Vagina (tissue), 2 donors: ENCODE data around the gene ERO1B.

ENCODE experiments used
- CTCF ChIP-seq, 3 experiments: fragments of 450-650 bp in 2 of 3; fragments of 200-600 bp in 1 of 3; sonication (generic) in 1 of 3; IDR thresholded peaks; one replicate each; pipeline ENCODE4 v1.5.1; 2017 to 2019; ENCODE audit warnings: antibody characterized with exemption in 3 of 3, mild to moderate bottlenecking in 2 of 3, moderate library complexity in 2 of 3
- POLR2A ChIP-seq, 2 donors: fragments of 450-650 bp; IDR thresholded peaks; one replicate each; pipeline ENCODE4 v1.6.1; 2017; ENCODE audit warnings: antibody characterized with exemption in 2 of 2, mild to moderate bottlenecking in 2 of 2, moderate library complexity in 2 of 2
- POLR2AphosphoS5 ChIP-seq, 2 donors: sonication (generic); formaldehyde crosslinking; IDR thresholded peaks; one replicate each; pipeline ENCODE4 v1.9.0; 2017; ENCODE audit warnings: antibody characterized with exemption in 2 of 2, mild to moderate bottlenecking in 2 of 2, low read depth in 1 of 2; ENCODE audit not compliant: insufficient read depth in 1 of 2

DNA sequence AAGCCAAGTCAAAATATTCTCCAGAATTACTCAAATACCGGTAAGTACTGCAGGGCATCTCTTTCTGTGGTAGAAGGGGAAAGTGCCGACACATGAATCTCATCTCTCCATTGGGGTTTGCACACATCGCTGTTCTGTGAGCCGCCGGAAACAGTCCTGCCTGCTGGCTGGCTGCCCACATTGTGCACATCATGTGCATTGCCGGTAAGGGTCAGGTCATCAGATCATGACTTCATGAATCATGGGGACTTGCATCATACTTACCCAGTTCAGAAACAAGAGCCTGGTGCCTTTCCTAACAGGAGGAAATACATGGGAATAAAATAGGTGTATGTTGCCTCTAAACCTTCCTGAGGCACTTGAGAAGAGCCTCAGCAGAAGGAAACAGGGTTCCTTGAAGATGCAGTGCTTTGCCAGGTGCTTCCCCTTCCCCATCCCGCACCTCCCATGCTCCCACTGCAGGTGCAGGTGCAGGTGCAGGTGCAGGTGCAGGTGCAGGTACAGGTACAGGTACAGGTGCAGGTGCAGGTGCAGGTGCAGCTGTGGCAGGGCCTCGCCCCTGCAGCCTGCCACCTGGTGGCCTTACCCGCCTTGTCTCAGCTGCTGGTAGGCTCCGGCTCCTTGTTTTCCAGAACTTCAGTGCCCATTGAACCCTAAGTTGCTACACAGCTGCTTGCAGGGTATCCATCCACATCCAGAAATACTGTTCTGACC lies 112.9 kb downstream of the ERO1B start:
- no peak for TF ChIP-seq POLR2A (IDR thresholded peaks at IDR 0.05)
- TF ChIP-seq CTCF (IDR thresholded peaks at IDR 0.05), result no peak
- TF ChIP-seq POLR2AphosphoS5 (IDR thresholded peaks at IDR 0.05; ENCODE audit: insufficient read depth in 1 of 2, low read depth in 1 of 2), result peak in 1 of 2 donors; percentile 14
